GM12878 (cell line): ENCODE results near the gene SMIM35. TPM values are rescaled to one million over a fixed set of nuclear protein-coding genes. Genes with fewer than 3 reads are reported as not detected.

ENCODE experiments used
- CHD2 ChIP-seq: IDR thresholded peaks from 2 replicates; pipeline ENCODE4 v1.6.1; 2011; ENCODE audit warnings: low read depth, low read length, improper control_type of control experiment, borderline replicate concordance
- CREB1 ChIP-seq: IDR thresholded peaks from 2 replicates; pipeline ENCODE4 v1.6.1; 2012; ENCODE audit warnings: low read depth, mild to moderate bottlenecking, inconsistent platforms
- ETV6 ChIP-seq, 2 experiments: fragments of 450-650 bp in 1 of 2; IDR thresholded peaks in 1 of 2; conservative IDR thresholded peaks in 1 of 2; 2 replicates each; pipeline ENCODE4 v1.6.1; 2014; ENCODE audit warnings: antibody characterized with exemption in 1 of 2, borderline replicate concordance in 1 of 2, low read depth in 1 of 2, mild to moderate bottlenecking in 1 of 2, moderate library complexity in 1 of 2
- GATAD2B ChIP-seq: fragments of 450-650 bp; conservative IDR thresholded peaks from 2 replicates; pipeline ENCODE4 v1.6.1; 2017; ENCODE audit warnings: low read depth, mild to moderate bottlenecking, moderate library complexity
- HDAC6 ChIP-seq: fragments of 200-600 bp; sonication (generic); IDR thresholded peaks from one replicate; pipeline ENCODE4 v1.8.0; 2017; ENCODE audit warnings: antibody characterized with exemption; ENCODE audit not compliant: unreplicated experiment
- HDGF ChIP-seq: fragments of 450-650 bp; IDR thresholded peaks from 2 replicates; pipeline ENCODE4 v1.6.1; 2016; ENCODE audit warnings: antibody characterized with exemption
- KAT2A ChIP-seq: conservative IDR thresholded peaks from 2 replicates; pipeline ENCODE4 v1.6.1; 2011; ENCODE audit warnings: low read depth, low read length; ENCODE audit not compliant: control insufficient read depth
- NFYA ChIP-seq: IDR thresholded peaks from 2 replicates; pipeline ENCODE4 v1.6.1; 2011; ENCODE audit warnings: low read depth, mild to moderate bottlenecking, low read length, improper control_type of control experiment, borderline replicate concordance
- NR2C1 ChIP-seq: fragments of 450-650 bp; IDR thresholded peaks from 2 replicates; pipeline ENCODE4 v1.6.1; 2017; ENCODE audit warnings: antibody characterized with exemption, mild to moderate bottlenecking, moderate library complexity
- NR2F1 ChIP-seq: fragments of 450-650 bp; conservative IDR thresholded peaks from 2 replicates; pipeline ENCODE4 v1.6.1; 2017; ENCODE audit warnings: mild to moderate bottlenecking
- RB1 ChIP-seq: fragments of 450-650 bp; formaldehyde crosslinking; IDR thresholded peaks from 2 replicates; pipeline ENCODE4 v1.6.1; 2017; ENCODE audit warnings: mild to moderate bottlenecking, borderline replicate concordance
- RBBP5 ChIP-seq: fragments of 200-600 bp; sonication (generic); conservative IDR thresholded peaks from 2 replicates; pipeline ENCODE4 v1.6.1; 2016
- RFX5 ChIP-seq: IDR thresholded peaks from 2 replicates; pipeline ENCODE4 v1.6.1; 2011; ENCODE audit warnings: low read depth, low read length, improper control_type of control experiment
- SIX5 ChIP-seq: IDR thresholded peaks from 2 replicates; pipeline ENCODE4 v1.6.1; 2011; ENCODE audit warnings: mild to moderate bottlenecking, low read depth, low read length, moderate library complexity; ENCODE audit not compliant: severe bottlenecking
- SMARCA5 ChIP-seq: fragments of 450-650 bp; IDR thresholded peaks from 2 replicates; pipeline ENCODE4 v1.6.1; 2017; ENCODE audit warnings: mild to moderate bottlenecking
- TAF1 ChIP-seq: IDR thresholded peaks from 2 replicates; pipeline ENCODE4 v1.6.1; 2011; ENCODE audit warnings: mild to moderate bottlenecking, low read depth, low read length, borderline replicate concordance
- YY1 ChIP-seq: IDR thresholded peaks from 2 replicates; pipeline ENCODE4 v1.6.1; 2011; ENCODE audit warnings: low read depth, mild to moderate bottlenecking, low read length
- polyA plus RNA-seq, 11 experiments: library from polyadenylated mRNA; depleted of rRNA in 4 of 11; unstranded in 6 of 11; stranded (reverse) in 5 of 11; fragments of >200 nt; fragmentation: Nextera tagmentation in 4 of 11; fragmentation: Illumina TruSeq in 1 of 11; extraction: Ambion mirVana in 4 of 11; extraction: Trizol in 1 of 11; gene quantifications; 1 replicate in 1 of 11; 2 replicates in 10 of 11; pipeline versions ENCODE4 v1.2.1 to v1.2.3, GENCODE V29; 2011 to 2016; ENCODE audit warnings: inconsistent platforms in 2 of 11, missing spikeins in 2 of 11, low read depth in 1 of 11
- total RNA-seq, 4 experiments: library from RNA; depleted of rRNA in 3 of 4; stranded (reverse); fragments of >200 nt in 3 of 4; fragmentation: Illumina TruSeq in 1 of 4; extraction: Trizol in 1 of 4; gene quantifications; 2 replicates each; pipeline versions ENCODE4 v1.2.1 to v1.2.3, GENCODE V29; 2013 to 2021
- TF ChIP-seq, protein P1 (sequence below): IDR thresholded peaks from 2 replicates; pipeline ENCODE4 v1.6.1; 2012; ENCODE audit warnings: low read depth, low read length, improper control_type of control experiment
- TF ChIP-seq, protein P2 (sequence below): fragments of 450-650 bp; IDR thresholded peaks from 2 replicates; pipeline ENCODE4 v1.6.1; 2018; ENCODE audit warnings: borderline replicate concordance, mild to moderate bottlenecking; ENCODE audit not compliant: partially characterized antibody
- TF ChIP-seq, protein P3 (sequence below): IDR thresholded peaks from 2 replicates; pipeline ENCODE4 v1.6.1; 2011; ENCODE audit warnings: borderline replicate concordance, low read depth, mild to moderate bottlenecking, moderate library complexity, low read length; ENCODE audit not compliant: insufficient read depth, poor library complexity, severe bottlenecking
- TF ChIP-seq, protein P4 (sequence below): fragments of 450-650 bp; IDR thresholded peaks from 2 replicates; pipeline ENCODE4 v1.6.1; 2017; ENCODE audit warnings: mild to moderate bottlenecking, moderate library complexity

SMIM35 gene
- total and polyA plus RNA-seq, 10 of the 15 experiments (the other 5 are each of a cell fraction or from before 2014, with no cell fraction given), result 0.02 to 1.1 (median 0.05) TPM; not detected in 5

DNA sequence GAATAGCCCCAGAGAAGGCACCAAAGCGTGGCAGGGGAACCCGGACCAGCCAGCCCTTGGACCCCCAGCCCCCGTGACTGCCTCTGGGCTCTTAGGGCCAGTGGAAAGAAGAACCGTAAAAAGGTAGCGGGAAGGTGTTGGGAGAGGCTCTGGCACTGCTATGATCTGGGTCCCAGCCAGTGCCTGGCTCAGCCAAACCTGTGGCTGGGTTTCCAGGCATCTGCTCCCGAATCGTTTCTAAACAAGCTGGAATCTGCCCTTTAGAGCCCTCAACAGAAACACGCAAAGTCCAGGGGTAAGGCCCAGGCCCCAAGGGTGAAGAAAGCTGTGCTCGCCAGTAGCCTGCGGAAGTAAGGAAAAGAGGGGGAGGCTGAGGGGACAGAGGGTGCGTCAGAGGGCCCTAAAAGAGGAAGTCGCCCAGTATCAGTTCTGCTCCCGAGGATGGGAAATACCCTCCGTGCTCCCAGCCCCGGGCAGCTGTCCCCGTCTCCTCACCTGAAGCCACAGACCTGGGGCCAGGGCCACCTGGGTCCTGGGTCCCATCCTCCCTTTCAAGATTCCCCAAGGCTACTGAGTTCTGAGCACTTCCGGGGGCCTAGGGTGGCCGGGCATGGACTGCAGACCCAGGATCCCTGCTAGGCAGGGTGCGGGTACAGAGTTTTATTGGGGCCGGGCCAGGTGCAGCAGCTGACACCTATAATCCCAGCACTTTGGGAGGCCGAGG is 75.9 kb downstream of the SMIM35 start (continued):
- TF ChIP-seq HDGF (peak; percentile 58; the same call in 1 of the 2 replicates), GATAD2B (peak; percentile 99), NR2F1 (peak; percentile 89), CREB1 (peak; percentile 90), NFYA (no peak), SIX5 (no peak), ETV6 (conservative IDR thresholded peaks at IDR 0.05 in 1 of 2, IDR thresholded peaks at IDR 0.05 in 1 of 2; ENCODE audit: borderline replicate concordance in 1 of 2, low read depth in 1 of 2) (peak in 1 of 2 experiments; percentile 97; a peak in 2 of 4 replicates), SMARCA5 (peak; percentile 97), CHD2 (peak; percentile 94), YY1 (peak; percentile 59), RBBP5 (no peak), KAT2A (no peak), RFX5 (no peak), NR2C1 (0 out of 2 replicates have a peak, but pooled peaks have one; percentile 11), HDAC6 (no peak), TAF1 (0 out of 2 replicates have a peak, but pooled peaks have one; percentile 28), RB1 (no peak)
- TF ChIP-seq, protein P1, sequence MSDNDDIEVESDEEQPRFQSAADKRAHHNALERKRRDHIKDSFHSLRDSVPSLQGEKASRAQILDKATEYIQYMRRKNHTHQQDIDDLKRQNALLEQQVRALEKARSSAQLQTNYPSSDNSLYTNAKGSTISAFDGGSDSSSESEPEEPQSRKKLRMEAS, result no peak
- TF ChIP-seq, protein P2, sequence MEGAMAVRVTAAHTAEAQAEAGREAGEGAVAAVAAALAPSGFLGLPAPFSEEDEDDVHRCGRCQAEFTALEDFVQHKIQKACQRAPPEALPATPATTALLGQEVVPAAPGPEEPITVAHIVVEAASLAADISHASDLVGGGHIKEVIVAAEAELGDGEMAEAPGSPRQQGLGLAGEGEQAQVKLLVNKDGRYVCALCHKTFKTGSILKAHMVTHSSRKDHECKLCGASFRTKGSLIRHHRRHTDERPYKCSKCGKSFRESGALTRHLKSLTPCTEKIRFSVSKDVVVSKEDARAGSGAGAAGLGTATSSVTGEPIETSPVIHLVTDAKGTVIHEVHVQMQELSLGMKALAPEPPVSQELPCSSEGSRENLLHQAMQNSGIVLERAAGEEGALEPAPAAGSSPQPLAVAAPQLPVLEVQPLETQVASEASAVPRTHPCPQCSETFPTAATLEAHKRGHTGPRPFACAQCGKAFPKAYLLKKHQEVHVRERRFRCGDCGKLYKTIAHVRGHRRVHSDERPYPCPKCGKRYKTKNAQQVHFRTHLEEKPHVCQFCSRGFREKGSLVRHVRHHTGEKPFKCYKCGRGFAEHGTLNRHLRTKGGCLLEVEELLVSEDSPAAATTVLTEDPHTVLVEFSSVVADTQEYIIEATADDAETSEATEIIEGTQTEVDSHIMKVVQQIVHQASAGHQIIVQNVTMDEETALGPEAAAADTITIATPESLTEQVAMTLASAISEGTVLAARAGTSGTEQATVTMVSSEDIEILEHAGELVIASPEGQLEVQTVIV, result peak; percentile 40
- TF ChIP-seq, protein P3, sequence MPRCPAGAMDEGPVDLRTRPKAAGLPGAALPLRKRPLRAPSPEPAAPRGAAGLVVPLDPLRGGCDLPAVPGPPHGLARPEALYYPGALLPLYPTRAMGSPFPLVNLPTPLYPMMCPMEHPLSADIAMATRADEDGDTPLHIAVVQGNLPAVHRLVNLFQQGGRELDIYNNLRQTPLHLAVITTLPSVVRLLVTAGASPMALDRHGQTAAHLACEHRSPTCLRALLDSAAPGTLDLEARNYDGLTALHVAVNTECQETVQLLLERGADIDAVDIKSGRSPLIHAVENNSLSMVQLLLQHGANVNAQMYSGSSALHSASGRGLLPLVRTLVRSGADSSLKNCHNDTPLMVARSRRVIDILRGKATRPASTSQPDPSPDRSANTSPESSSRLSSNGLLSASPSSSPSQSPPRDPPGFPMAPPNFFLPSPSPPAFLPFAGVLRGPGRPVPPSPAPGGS, result peak; percentile 91
- TF ChIP-seq, protein P4, sequence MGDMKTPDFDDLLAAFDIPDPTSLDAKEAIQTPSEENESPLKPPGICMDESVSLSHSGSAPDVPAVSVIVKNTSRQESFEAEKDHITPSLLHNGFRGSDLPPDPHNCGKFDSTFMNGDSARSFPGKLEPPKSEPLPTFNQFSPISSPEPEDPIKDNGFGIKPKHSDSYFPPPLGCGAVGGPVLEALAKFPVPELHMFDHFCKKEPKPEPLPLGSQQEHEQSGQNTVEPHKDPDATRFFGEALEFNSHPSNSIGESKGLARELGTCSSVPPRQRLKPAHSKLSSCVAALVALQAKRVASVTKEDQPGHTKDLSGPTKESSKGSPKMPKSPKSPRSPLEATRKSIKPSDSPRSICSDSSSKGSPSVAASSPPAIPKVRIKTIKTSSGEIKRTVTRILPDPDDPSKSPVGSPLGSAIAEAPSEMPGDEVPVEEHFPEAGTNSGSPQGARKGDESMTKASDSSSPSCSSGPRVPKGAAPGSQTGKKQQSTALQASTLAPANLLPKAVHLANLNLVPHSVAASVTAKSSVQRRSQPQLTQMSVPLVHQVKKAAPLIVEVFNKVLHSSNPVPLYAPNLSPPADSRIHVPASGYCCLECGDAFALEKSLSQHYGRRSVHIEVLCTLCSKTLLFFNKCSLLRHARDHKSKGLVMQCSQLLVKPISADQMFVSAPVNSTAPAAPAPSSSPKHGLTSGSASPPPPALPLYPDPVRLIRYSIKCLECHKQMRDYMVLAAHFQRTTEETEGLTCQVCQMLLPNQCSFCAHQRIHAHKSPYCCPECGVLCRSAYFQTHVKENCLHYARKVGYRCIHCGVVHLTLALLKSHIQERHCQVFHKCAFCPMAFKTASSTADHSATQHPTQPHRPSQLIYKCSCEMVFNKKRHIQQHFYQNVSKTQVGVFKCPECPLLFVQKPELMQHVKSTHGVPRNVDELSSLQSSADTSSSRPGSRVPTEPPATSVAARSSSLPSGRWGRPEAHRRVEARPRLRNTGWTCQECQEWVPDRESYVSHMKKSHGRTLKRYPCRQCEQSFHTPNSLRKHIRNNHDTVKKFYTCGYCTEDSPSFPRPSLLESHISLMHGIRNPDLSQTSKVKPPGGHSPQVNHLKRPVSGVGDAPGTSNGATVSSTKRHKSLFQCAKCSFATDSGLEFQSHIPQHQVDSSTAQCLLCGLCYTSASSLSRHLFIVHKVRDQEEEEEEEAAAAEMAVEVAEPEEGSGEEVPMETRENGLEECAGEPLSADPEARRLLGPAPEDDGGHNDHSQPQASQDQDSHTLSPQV, result peak; percentile 91
